ENCODE results near the gene GRIK1. TPM values are rescaled to one million over a fixed set of nuclear protein-coding genes. Genes with fewer than 3 reads are reported as not detected.

The GRIK1 gene
- total and polyA plus RNA-seq, 2 donors (not counting 1 experiment from before 2014, with no cell fraction given): not detected

- Mint-ChIP-seq H3K4me1 (peaks cover 3% of the 10 kb centered on the region), H3K4me3 (no peak overlapping the region), H3K27me3 (no peaks in the 10 kb centered on the region), H3K9me3 (ENCODE audit: insufficient read depth) (no peaks in the 10 kb centered on the region), H3K27ac (no peak overlapping the region)
- CTCF ChIA-PET: no interaction called here
- Histone ChIP-seq H3K27ac (ENCODE audit: low read length in 2 of 2) (no peak overlapping the region), H3K9me3 (ENCODE audit: control extremely low read depth in 1 of 3, control insufficient read depth in 2 of 3, insufficient read depth in 1 of 3, low read length in 2 of 3) (no peaks in the 10 kb centered on the region), H2AFZ (ENCODE audit: insufficient read depth, low read depth, low read length, poor library complexity, severe bottlenecking) (no peak overlapping the region), H4K20me1 (ENCODE audit: control insufficient read depth, insufficient read depth, low read length, poor library complexity, severe bottlenecking) (no peaks in the 10 kb centered on the region), H3K4me1 (ENCODE audit: control insufficient read depth in 2 of 2, insufficient read depth in 2 of 2, low read length in 2 of 2) (no peaks in the 10 kb centered on the region), H3K36me3 (replicated peaks in 1 of 2; ENCODE audit: control extremely low read depth in 1 of 2, control insufficient read depth in 1 of 2, extremely low read depth in 1 of 2, insufficient read depth in 2 of 2, low read length in 1 of 2) (no peaks in the 10 kb centered on the region), H3K4me2 (replicated peaks; ENCODE audit: low read depth, low read length, poor library complexity, severe bottlenecking) (no peak overlapping the region), H3K4me3 (ENCODE audit: control extremely low read depth in 1 of 5, extremely low read depth in 1 of 5, insufficient read depth in 1 of 5, low read depth in 2 of 5, low read length in 4 of 5) (no peak overlapping the region), H3K79me2 (ENCODE audit: control insufficient read depth, insufficient read depth, low read length) (no peaks in the 10 kb centered on the region), H3K9ac (ENCODE audit: low read length) (no peak overlapping the region), H3K27me3 (replicated peaks in 1 of 4; ENCODE audit: control extremely low read depth in 1 of 4, control insufficient read depth in 3 of 4, insufficient read depth in 4 of 4, low read length in 3 of 4) (no peaks in the 10 kb centered on the region)
- POLR2A ChIA-PET: no interaction called here
- no peak for ATAC-seq (ENCODE audit: low read depth)
- intact Hi-C loops (cut with micrococcal nuclease): no loop called here
- TF ChIP-seq EZH2 (IDR thresholded peaks at IDR 0.05; ENCODE audit: borderline replicate concordance, insufficient read depth, low read depth, low read length, poor library complexity, severe bottlenecking) (no peak), CTCF (IDR thresholded peaks at IDR 0.05) (no peak)
- no peak for DNase-seq
- WGBS (ENCODE audit: insufficient coverage): 96% methylated on average over 3 of the region's 5 CpGs
Measured at GRCh38 chr21:29647353-29647781, 292.4 kb downstream of the GRIK1 start.

GRCh38 chr21:29645666-29646553, 293.9 kb downstream of the GRIK1 start:
- Histone ChIP-seq H3K4me2 (replicated peaks; ENCODE audit: low read depth, low read length, poor library complexity, severe bottlenecking) (no peak overlapping the region), H3K79me2 (ENCODE audit: control insufficient read depth, insufficient read depth, low read length) (no peaks in the 10 kb centered on the region), H3K4me1 (ENCODE audit: control insufficient read depth in 2 of 2, insufficient read depth in 2 of 2, low read length in 2 of 2) (no peaks in the 10 kb centered on the region), H3K27ac (ENCODE audit: low read length in 2 of 2) (no peak overlapping the region), H3K27me3 (replicated peaks in 1 of 4; ENCODE audit: control extremely low read depth in 1 of 4, control insufficient read depth in 3 of 4, insufficient read depth in 4 of 4, low read length in 3 of 4) (no peaks in the 10 kb centered on the region), H3K9ac (ENCODE audit: low read length) (no peak overlapping the region), H2AFZ (ENCODE audit: insufficient read depth, low read depth, low read length, poor library complexity, severe bottlenecking) (no peak overlapping the region), H3K4me3 (ENCODE audit: control extremely low read depth in 1 of 5, extremely low read depth in 1 of 5, insufficient read depth in 1 of 5, low read depth in 2 of 5, low read length in 4 of 5) (no peak overlapping the region), H4K20me1 (ENCODE audit: control insufficient read depth, insufficient read depth, low read length, poor library complexity, severe bottlenecking) (no peaks in the 10 kb centered on the region), H3K9me3 (ENCODE audit: control extremely low read depth in 1 of 3, control insufficient read depth in 2 of 3, insufficient read depth in 1 of 3, low read length in 2 of 3) (no peaks in the 10 kb centered on the region), H3K36me3 (replicated peaks in 1 of 2; ENCODE audit: control extremely low read depth in 1 of 2, control insufficient read depth in 1 of 2, extremely low read depth in 1 of 2, insufficient read depth in 2 of 2, low read length in 1 of 2) (no peaks in the 10 kb centered on the region)
- no peak for DNase-seq
- CTCF ChIA-PET: no interaction called here
- peaks cover 3% of the 10 kb centered on the region for H3K4me1 Mint-ChIP-seq
- no peak overlapping the region for H3K4me3 Mint-ChIP-seq
- no peaks in the 10 kb centered on the region for H3K9me3 Mint-ChIP-seq (ENCODE audit: insufficient read depth)
- H3K27me3 Mint-ChIP-seq: no peaks in the 10 kb centered on the region
- POLR2A ChIA-PET: no interaction called here
- 94% methylated on average over 2 of the region's 3 CpGs for WGBS (ENCODE audit: insufficient coverage)
- ATAC-seq (ENCODE audit: low read depth): no peak
- no peak for TF ChIP-seq CTCF (IDR thresholded peaks at IDR 0.05)
- TF ChIP-seq EZH2 (IDR thresholded peaks at IDR 0.05; ENCODE audit: borderline replicate concordance, insufficient read depth, low read depth, low read length, poor library complexity, severe bottlenecking): no peak
- no peak overlapping the region for H3K27ac Mint-ChIP-seq
- intact Hi-C loops (cut with micrococcal nuclease): no loop called here
